Neural cell (in vitro differentiated cells): ENCODE data around the gene ADGRF1. TPM values are rescaled to one million over a fixed set of nuclear protein-coding genes. Genes with fewer than 3 reads are reported as not detected.

ENCODE experiments used
- H2AFZ ChIP-seq: fragments of 200-600, 300-800 bp; sonication (generic), shearing (Covaris generic); 2 replicates; pipeline ENCODE4 v1.6.0; 2014; ENCODE audit warnings: low read depth, mild to moderate bottlenecking, antibody characterized with exemption, low read length, moderate library complexity
- H3F3A ChIP-seq: fragments of 200-600 bp; shearing (Covaris generic); 2 replicates; pipeline ENCODE4 v1.6.1; 2016; ENCODE audit warnings: mild to moderate bottlenecking, moderate library complexity, mixed read lengths, antibody characterized with exemption, low read length; ENCODE audit not compliant: insufficient read depth, poor library complexity, severe bottlenecking
- H3K27ac ChIP-seq: fragments of 200-600, 300-800 bp; sonication (generic), shearing (Covaris generic); 2 replicates; pipeline ENCODE4 v1.5.1; 2014; ENCODE audit warnings: mild to moderate bottlenecking, low read length, moderate library complexity
- H3K27me3 ChIP-seq: fragments of 300-800, 200-600 bp; sonication (generic), shearing (Covaris generic); 2 replicates; pipeline ENCODE4 v1.6.0; 2014; ENCODE audit warnings: mild to moderate bottlenecking, low read depth, low read length, moderate library complexity; ENCODE audit not compliant: insufficient read depth
- H3K36me3 ChIP-seq: fragments of 300-800, 200-600 bp; sonication (generic), shearing (Covaris generic); 2 replicates; pipeline ENCODE4 v1.5.1; 2014; ENCODE audit warnings: mild to moderate bottlenecking, antibody characterized with exemption, low read length, moderate library complexity; ENCODE audit not compliant: insufficient read depth
- H3K4me2 ChIP-seq: fragments of 300-800, 200-600 bp; sonication (generic), shearing (Covaris generic); 2 replicates; pipeline ENCODE4 v1.6.0; 2014; ENCODE audit warnings: mild to moderate bottlenecking, low read length
- H3K4me3 ChIP-seq: fragments of 300-800, 200-600 bp; sonication (generic), shearing (Covaris generic); 2 replicates; pipeline ENCODE4 v1.5.1; 2014; ENCODE audit warnings: mild to moderate bottlenecking, low read length, moderate library complexity
- H3K79me2 ChIP-seq: fragments of 200-600 bp; shearing (Covaris generic); replicated peaks from 2 replicates; pipeline ENCODE4 v1.6.0; 2014; ENCODE audit warnings: mild to moderate bottlenecking, low read length, moderate library complexity; ENCODE audit not compliant: insufficient read depth
- H3K9ac ChIP-seq: fragments of 300-800, 200-600 bp; sonication (generic), shearing (Covaris generic); 2 replicates; pipeline ENCODE4 v1.6.1; 2016; ENCODE audit warnings: mild to moderate bottlenecking, low read length, mixed read lengths
- H3K9me2 ChIP-seq: fragments of 200-600 bp; shearing (Covaris generic); 2 replicates; pipeline ENCODE4 v1.6.1; 2016; ENCODE audit warnings: mild to moderate bottlenecking, low read length, mixed read lengths; ENCODE audit not compliant: insufficient read depth
- H3K9me3 ChIP-seq: fragments of 200-600, 300-800 bp; sonication (generic), shearing (Covaris generic); 2 replicates; pipeline ENCODE4 v1.6.1; 2016; ENCODE audit warnings: mild to moderate bottlenecking, mixed run types, low read length, moderate library complexity, mixed read lengths
- H4K20me1 ChIP-seq: fragments of 200-600 bp; shearing (Covaris generic); 2 replicates; pipeline ENCODE4 v1.6.1; 2016; ENCODE audit warnings: mild to moderate bottlenecking, mixed run types; ENCODE audit not compliant: insufficient read depth
- EP300 ChIP-seq: fragments of 450-650 bp; conservative IDR thresholded peaks from 2 replicates; pipeline ENCODE4 v1.6.1; 2014; ENCODE audit warnings: antibody characterized with exemption, mild to moderate bottlenecking, moderate library complexity; ENCODE audit not compliant: poor library complexity, severe bottlenecking
- EZH2 ChIP-seq: fragments of 200-600, 300-800 bp; shearing (Covaris generic), sonication (generic); IDR thresholded peaks from 2 replicates; pipeline ENCODE4 v1.6.1; 2014; ENCODE audit warnings: antibody characterized with exemption, low read length, borderline replicate concordance, mild to moderate bottlenecking; ENCODE audit not compliant: insufficient read depth, poor library complexity, severe bottlenecking
- MXI1 ChIP-seq: fragments of 450-650 bp; conservative IDR thresholded peaks from 2 replicates; pipeline ENCODE4 v1.6.1; 2014; ENCODE audit warnings: antibody characterized with exemption, mild to moderate bottlenecking; ENCODE audit not compliant: poor library complexity, severe bottlenecking
- POLR2AphosphoS5 ChIP-seq: IDR thresholded peaks from 2 replicates; pipeline ENCODE4 v1.6.1; 2012
- RAD21 ChIP-seq: fragments of 450-650 bp; conservative IDR thresholded peaks from 2 replicates; pipeline ENCODE4 v1.6.1; 2014; ENCODE audit warnings: antibody characterized with exemption, mild to moderate bottlenecking, moderate library complexity
- SMC3 ChIP-seq: fragments of 450-650 bp; conservative IDR thresholded peaks from 2 replicates; pipeline ENCODE4 v1.6.1; 2014; ENCODE audit warnings: antibody characterized with exemption, mild to moderate bottlenecking, moderate library complexity; ENCODE audit not compliant: poor library complexity
- TAF1 ChIP-seq: IDR thresholded peaks from 2 replicates; pipeline ENCODE4 v1.6.1; 2012; ENCODE audit warnings: low read depth
- polyA plus RNA-seq: library from polyadenylated mRNA; depleted of rRNA; stranded (reverse); fragments of >200 nt; gene quantifications from 2 replicates; pipeline ENCODE4 v1.2.3, GENCODE V29; 2014
- TF ChIP-seq, protein P1 (sequence below): fragments of 450-650 bp; IDR thresholded peaks from 2 replicates; pipeline ENCODE4 v1.5.1; 2014; ENCODE audit warnings: antibody characterized with exemption, mild to moderate bottlenecking, moderate library complexity; ENCODE audit not compliant: poor library complexity, severe bottlenecking
- TF ChIP-seq, protein P2 (sequence below): IDR thresholded peaks from 2 replicates; pipeline ENCODE4 v1.6.1; 2012; ENCODE audit warnings: borderline replicate concordance

Gene ADGRF1
- polyA plus RNA-seq, 1 donor from 2014 or later = not detected

DNA sequence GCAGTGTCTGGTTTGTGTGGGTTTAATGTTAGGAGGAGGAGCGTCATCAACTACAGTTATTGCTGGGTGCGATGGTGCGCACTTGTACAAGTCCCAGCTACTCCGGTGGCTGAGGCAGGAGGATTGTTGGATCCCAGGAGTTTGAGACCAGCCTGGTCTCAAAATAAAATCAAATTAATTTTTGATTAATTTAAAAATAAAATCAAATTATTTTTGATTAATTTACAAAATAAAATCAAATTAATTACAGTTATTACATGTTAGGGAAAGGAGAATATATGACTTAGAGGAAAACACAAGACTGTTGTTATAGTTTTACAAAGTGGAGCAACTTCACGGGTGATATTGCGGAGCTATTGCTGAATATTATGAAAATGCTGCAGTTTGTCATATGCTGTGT lies 85.7 kb downstream of the ADGRF1 start:
- no peaks in the 10 kb centered on the region for H3K79me2 ChIP-seq
- H3F3A ChIP-seq = no peaks in the 10 kb centered on the region
- H3K4me2 ChIP-seq = no peak overlapping the region
- no peak overlapping the region for H3K4me3 ChIP-seq
- H3K27ac ChIP-seq = no peak overlapping the region
- no peaks in the 10 kb centered on the region for H3K9me2 ChIP-seq
- H3K9me3 ChIP-seq = no peaks in the 10 kb centered on the region
- H3K9ac ChIP-seq = no peak overlapping the region
- no peaks in the 10 kb centered on the region for H3K27me3 ChIP-seq
- TF ChIP-seq RAD21 (no peak), TAF1 (no peak), SMC3 (no peak), POLR2AphosphoS5 (no peak)
- TF ChIP-seq, protein P1, sequence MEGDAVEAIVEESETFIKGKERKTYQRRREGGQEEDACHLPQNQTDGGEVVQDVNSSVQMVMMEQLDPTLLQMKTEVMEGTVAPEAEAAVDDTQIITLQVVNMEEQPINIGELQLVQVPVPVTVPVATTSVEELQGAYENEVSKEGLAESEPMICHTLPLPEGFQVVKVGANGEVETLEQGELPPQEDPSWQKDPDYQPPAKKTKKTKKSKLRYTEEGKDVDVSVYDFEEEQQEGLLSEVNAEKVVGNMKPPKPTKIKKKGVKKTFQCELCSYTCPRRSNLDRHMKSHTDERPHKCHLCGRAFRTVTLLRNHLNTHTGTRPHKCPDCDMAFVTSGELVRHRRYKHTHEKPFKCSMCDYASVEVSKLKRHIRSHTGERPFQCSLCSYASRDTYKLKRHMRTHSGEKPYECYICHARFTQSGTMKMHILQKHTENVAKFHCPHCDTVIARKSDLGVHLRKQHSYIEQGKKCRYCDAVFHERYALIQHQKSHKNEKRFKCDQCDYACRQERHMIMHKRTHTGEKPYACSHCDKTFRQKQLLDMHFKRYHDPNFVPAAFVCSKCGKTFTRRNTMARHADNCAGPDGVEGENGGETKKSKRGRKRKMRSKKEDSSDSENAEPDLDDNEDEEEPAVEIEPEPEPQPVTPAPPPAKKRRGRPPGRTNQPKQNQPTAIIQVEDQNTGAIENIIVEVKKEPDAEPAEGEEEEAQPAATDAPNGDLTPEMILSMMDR = no peak
- no peaks in the 10 kb centered on the region for H4K20me1 ChIP-seq
- no peaks in the 10 kb centered on the region for H3K36me3 ChIP-seq
- H2AFZ ChIP-seq = no peak overlapping the region

DNA sequence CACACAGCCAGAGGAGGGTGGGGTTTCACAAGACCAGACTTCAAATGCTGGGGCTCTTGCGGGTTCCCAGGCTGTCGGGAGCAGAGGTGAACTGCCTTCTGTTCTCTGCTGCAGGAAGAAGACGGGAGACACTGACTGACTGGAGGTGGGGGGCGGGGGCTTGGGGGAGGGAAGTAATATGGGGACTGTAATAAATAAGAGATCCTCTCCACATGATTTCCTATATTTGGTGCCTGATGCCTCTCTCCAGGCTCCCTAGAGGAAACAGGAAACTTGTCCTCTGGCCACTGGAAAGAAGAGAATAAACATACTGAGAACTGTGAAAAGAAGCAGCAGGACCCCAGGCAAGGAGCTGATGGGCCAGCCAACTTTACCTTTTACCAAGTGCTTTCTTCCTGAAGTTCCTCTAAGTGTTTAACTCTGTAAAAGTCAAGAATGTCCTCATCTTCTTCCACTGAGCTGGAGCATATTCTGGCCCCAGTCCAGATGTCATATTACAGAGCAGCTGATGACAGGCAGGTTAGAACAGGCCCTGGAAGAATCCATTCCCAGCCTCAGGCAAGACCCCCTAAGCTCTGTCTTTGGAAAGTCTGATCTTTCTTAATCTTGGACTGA lies 87.2 kb downstream of the ADGRF1 start:
- no peaks in the 10 kb centered on the region for H4K20me1 ChIP-seq
- TF ChIP-seq, protein P1 = no peak
- TF ChIP-seq EZH2 = no peak
- no peak for TF ChIP-seq RAD21
- TF ChIP-seq EP300 = no peak
- no peak for TF ChIP-seq SMC3
- no peak for TF ChIP-seq TAF1
- TF ChIP-seq POLR2AphosphoS5 = no peak
- TF ChIP-seq, protein P2, sequence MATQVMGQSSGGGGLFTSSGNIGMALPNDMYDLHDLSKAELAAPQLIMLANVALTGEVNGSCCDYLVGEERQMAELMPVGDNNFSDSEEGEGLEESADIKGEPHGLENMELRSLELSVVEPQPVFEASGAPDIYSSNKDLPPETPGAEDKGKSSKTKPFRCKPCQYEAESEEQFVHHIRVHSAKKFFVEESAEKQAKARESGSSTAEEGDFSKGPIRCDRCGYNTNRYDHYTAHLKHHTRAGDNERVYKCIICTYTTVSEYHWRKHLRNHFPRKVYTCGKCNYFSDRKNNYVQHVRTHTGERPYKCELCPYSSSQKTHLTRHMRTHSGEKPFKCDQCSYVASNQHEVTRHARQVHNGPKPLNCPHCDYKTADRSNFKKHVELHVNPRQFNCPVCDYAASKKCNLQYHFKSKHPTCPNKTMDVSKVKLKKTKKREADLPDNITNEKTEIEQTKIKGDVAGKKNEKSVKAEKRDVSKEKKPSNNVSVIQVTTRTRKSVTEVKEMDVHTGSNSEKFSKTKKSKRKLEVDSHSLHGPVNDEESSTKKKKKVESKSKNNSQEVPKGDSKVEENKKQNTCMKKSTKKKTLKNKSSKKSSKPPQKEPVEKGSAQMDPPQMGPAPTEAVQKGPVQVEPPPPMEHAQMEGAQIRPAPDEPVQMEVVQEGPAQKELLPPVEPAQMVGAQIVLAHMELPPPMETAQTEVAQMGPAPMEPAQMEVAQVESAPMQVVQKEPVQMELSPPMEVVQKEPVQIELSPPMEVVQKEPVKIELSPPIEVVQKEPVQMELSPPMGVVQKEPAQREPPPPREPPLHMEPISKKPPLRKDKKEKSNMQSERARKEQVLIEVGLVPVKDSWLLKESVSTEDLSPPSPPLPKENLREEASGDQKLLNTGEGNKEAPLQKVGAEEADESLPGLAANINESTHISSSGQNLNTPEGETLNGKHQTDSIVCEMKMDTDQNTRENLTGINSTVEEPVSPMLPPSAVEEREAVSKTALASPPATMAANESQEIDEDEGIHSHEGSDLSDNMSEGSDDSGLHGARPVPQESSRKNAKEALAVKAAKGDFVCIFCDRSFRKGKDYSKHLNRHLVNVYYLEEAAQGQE = no peak
- TF ChIP-seq MXI1 = no peak
- no peaks in the 10 kb centered on the region for H3K79me2 ChIP-seq
- H3K9me3 ChIP-seq = no peaks in the 10 kb centered on the region
- H3F3A ChIP-seq = no peaks in the 10 kb centered on the region
- H3K4me3 ChIP-seq = no peak overlapping the region
- no peak overlapping the region for H3K27ac ChIP-seq
- H2AFZ ChIP-seq = no peak overlapping the region
- H3K27me3 ChIP-seq = no peaks in the 10 kb centered on the region
- no peak overlapping the region for H3K9ac ChIP-seq
- no peaks in the 10 kb centered on the region for H3K9me2 ChIP-seq
- no peaks in the 10 kb centered on the region for H3K36me3 ChIP-seq
- H3K4me2 ChIP-seq = no peak overlapping the region
